NT2/D1 (cell line): ENCODE data around the gene VMAC.
A peak's percentile ranks its signal among the peaks of the same experiment; 100 is the strongest.
"Not testable (repeated sequence)": the region's sequence is repeated elsewhere in the genome, so short reads cannot be mapped to it uniquely, and the experiment has no call there.

ENCODE experiments used
- DNase-seq: peaks from one replicate; pipeline ENCODE4 v3.0.0-alpha.2; 2011; ENCODE audit warnings: low read depth, low spot score
- H3K27me3 ChIP-seq: 2 replicates; pipeline ENCODE4 v1.6.0; 2011; ENCODE audit warnings: mild to moderate bottlenecking; ENCODE audit not compliant: insufficient read length, insufficient read depth
- H3K36me3 ChIP-seq: 2 replicates; pipeline ENCODE4 v1.6.1; 2011; ENCODE audit warnings: mild to moderate bottlenecking, low read length, mixed read lengths; ENCODE audit not compliant: insufficient read depth, insufficient read length
- H3K4me1 ChIP-seq: 2 replicates; pipeline ENCODE4 v1.5.1; 2011; ENCODE audit not compliant: insufficient read depth, insufficient read length
- H3K4me3 ChIP-seq: 2 replicates; pipeline ENCODE4 v1.5.1; 2011; ENCODE audit warnings: low read depth; ENCODE audit not compliant: insufficient read length
- H3K9ac ChIP-seq: 2 replicates; pipeline ENCODE4 v1.6.0; 2011; ENCODE audit warnings: low read depth; ENCODE audit not compliant: insufficient read length
- H3K9me3 ChIP-seq: 2 replicates; pipeline ENCODE4 v1.5.1; 2011; ENCODE audit warnings: mild to moderate bottlenecking, low read length; ENCODE audit not compliant: insufficient read depth
- SUZ12 ChIP-seq: IDR thresholded peaks from 2 replicates; pipeline ENCODE4 v1.6.1; 2011; ENCODE audit not compliant: insufficient read length, insufficient read depth; ENCODE audit errors: extremely low read depth
- YY1 ChIP-seq: IDR thresholded peaks from 2 replicates; pipeline ENCODE4 v1.6.1; 2011; ENCODE audit not compliant: insufficient read length, insufficient read depth
- ZNF274 ChIP-seq: IDR thresholded peaks from 2 replicates; pipeline ENCODE4 v1.6.1; 2011; ENCODE audit warnings: mild to moderate bottlenecking, low read depth, low read length

The VMAC gene, protein sequence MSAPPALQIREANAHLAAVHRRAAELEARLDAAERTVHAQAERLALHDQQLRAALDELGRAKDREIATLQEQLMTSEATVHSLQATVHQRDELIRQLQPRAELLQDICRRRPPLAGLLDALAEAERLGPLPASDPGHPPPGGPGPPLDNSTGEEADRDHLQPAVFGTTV

DNA sequence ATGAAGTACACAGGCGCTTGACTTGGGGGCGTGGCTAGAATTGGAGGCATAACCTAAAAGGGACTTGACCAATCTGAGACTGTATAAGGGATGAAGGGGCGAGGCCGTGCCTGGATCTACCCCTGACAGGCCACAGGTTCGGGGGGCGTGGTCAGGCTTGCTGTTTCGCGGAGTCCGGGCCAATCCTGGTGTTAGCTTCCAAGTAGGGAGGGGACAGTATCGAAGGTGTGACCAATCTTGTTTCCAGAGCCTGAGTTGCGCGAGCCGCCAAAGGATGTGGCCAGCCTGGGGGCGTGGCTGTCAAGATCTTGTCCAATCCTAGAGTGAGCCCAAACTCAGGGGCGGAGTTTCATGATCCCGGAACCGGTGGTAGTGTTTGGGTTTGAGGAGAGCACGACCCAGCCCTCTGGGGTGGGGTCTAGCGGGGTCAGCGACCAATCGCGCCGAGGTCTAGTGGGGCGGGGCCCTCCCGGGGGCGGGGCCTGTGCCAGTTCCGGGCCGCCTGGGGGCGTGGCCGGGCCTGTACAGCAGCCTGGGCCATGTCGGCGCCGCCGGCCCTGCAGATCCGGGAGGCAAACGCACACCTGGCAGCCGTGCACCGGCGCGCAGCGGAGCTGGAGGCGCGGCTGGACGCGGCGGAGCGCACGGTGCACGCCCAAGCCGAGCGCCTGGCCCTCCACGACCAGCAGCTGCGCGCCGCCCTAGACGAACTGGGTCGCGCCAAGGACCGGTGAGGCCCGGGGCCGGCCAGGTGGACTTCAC is at the start of gene VMAC:
TSS of gene VMAC (plus strand) at position 521 of the 762 bp plus-strand sequence. CDS start at position 540, 19 bp downstream.
- no peaks in the 10 kb centered on the region for H3K27me3 ChIP-seq
- no peak for TF ChIP-seq ZNF274
- TF ChIP-seq YY1: no peak
- no peak for TF ChIP-seq SUZ12
- peaks cover 35% of the 10 kb centered on the region for H3K36me3 ChIP-seq
- DNase-seq: peak; percentile 100
- H3K4me3 ChIP-seq: peak within 1 kb of the TSS; percentile 95
- peak within 1 kb of the TSS; percentile 99 for H3K9ac ChIP-seq
- H3K9me3 ChIP-seq: no peaks in the 10 kb centered on the region
- H3K4me1 ChIP-seq: peaks cover 1% of the 10 kb centered on the region

DNA sequence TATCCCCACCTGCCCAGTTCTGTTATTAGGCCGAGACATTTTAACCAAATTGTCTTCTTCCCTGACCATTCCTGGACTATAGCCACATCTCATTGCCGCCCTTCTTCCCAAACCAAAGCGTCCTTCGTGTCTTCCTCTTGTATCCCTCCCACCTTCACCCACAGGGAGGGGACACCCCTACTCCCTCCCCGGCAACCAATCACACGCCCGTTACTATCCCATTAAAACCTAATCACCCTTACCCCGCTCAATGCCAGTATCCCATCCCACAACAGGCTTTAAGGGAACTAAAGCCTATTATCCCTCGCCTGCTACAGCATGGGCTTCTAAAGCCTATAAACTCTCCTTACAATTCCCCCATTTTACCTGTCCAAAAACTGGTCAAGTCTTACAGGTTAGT is 49.5 kb upstream of the VMAC start:
- DNase-seq, H3K9ac ChIP-seq: not testable (repeated sequence)
- H3K27me3 ChIP-seq: peaks cover 13% of the 10 kb centered on the region

DNA sequence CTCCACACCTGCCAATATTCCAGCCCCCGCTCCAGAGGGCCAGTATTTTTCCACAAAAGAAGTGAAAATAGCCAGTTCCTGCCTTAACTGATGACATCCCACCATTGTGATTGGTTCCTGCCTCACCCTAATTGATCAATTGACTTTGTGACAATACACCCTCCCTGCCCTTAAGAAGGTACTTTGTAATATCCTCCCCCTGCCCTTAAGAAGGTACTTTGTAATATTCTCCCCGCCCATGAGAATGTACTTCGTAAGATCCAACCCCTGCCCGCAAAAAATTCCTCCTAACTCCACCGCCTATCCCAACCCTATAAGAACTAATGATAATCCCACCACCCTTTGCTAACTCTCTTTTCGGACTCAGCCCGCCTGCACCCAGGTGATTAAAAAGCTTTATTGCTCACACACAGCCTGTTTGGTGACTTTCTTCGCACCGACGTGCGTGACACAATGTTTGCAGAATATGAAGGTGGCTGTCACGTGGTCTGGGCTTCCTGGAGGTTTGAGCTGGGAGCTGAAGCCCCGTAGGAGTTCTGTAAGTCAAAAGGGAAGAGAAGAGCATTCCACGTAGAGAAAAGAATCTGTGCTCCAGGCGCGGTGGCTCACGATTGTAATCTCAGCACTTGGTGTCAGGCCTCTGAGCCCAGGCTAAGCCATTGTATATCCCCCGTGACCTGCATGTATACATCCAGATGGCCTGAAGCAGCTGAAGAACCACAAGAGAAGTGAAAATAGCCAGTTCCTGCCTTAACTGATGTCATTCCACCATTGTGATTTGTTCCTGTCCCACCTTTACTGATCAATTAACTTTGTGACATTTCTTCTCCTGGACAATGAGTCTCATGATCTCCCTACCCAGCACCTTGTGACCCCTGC is 47.2 kb upstream of the VMAC start:
- Histone ChIP-seq H3K9ac (no peak overlapping the region), H3K36me3 (no peaks in the 10 kb centered on the region), H3K4me3 (no peak overlapping the region), H3K9me3 (peaks cover 8% of the 10 kb centered on the region; the same call in 1 of the 2 replicates), H3K27me3 (peaks cover 13% of the 10 kb centered on the region), H3K4me1 (no peaks in the 10 kb centered on the region)
- no peak for DNase-seq
- TF ChIP-seq ZNF274 (no peak), SUZ12 (no peak)

More for the DNA sequence above, 49.5 kb upstream of the VMAC start:
- H3K9me3 ChIP-seq, H3K4me1 ChIP-seq, H3K4me3 ChIP-seq, H3K36me3 ChIP-seq: not testable (repeated sequence)

DNA sequence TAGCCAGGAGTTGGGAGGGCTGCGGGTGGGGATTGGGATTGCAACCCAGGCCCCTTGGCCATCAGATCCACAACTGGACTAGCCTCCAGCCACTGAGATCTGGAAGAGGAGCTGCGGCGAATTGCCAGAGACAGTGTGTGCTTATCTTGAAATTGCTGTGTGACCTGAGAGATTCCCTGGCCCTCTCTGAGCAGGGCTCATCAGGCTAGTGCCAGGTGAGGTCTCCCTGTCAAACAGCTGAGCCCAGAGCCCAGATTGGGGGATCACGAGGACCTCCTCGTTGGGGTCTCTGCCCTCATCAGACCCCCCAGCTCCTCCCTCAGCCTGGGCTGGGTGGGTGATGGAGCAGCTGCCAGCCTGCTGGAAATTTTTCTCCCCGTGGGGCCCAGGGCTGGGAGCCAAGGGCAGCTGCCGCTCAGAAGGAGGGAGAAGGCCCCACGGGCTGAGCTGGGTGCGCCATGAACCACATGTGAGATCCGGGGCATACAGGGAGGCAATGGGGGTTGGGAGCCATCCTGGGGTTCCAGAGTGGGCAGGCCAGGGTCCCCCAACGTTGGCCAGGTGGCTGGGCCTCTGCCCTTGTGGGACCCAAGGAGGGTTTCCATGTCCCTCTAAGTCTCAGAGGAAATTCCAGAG is 41.5 kb upstream of the VMAC start:
- H3K9me3 ChIP-seq: no peaks in the 10 kb centered on the region
- TF ChIP-seq ZNF274 (no peak), YY1 (no peak), SUZ12 (no peak)
- no peak overlapping the region for H3K4me3 ChIP-seq
- H3K36me3 ChIP-seq: no peaks in the 10 kb centered on the region
- no peak for DNase-seq
- peaks cover 3% of the 10 kb centered on the region for H3K4me1 ChIP-seq
- no peak overlapping the region for H3K9ac ChIP-seq
- peaks cover 11% of the 10 kb centered on the region for H3K27me3 ChIP-seq

DNA sequence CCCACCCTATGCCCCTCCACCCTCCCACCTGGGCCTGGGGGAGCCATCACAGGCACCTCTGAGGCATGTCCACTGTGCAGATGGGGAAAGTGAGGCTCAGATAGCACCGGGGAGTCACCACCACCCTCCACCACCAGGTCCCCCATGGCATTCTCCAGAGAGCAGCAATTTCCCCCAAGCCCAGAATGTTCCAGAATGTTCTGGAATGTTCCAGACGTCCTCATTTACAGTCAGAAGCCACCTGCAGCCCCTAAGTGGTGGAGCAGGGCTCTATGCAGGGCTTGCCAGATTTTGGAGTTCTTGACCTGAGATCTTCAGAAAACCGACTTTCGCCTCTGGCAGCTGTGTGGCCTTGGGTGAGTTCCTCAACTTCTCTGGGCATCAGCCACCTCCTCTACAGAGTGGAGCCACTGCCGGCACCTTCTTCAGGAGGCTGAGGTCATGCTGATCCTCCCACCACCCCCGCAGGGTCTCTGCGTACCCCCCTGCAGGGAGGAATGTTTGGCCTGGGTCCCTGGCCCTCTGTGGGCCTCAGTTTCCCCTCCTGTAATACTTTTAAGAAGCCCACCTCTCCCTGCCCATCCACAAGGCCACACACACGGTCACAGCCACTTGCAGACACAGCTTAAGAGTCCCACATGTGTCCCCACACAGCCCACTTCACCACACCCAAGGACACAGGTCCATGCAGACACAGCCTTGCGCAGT is 40.5 kb upstream of the VMAC start:
- no peak overlapping the region for H3K4me3 ChIP-seq
- H3K9ac ChIP-seq: no peak overlapping the region
- no peak for TF ChIP-seq ZNF274
- TF ChIP-seq SUZ12: no peak
- no peak for TF ChIP-seq YY1
- H3K27me3 ChIP-seq: peaks cover 11% of the 10 kb centered on the region
- no peaks in the 10 kb centered on the region for H3K36me3 ChIP-seq
- H3K9me3 ChIP-seq: no peaks in the 10 kb centered on the region
- no peak for DNase-seq
- H3K4me1 ChIP-seq: peaks cover 3% of the 10 kb centered on the region

DNA sequence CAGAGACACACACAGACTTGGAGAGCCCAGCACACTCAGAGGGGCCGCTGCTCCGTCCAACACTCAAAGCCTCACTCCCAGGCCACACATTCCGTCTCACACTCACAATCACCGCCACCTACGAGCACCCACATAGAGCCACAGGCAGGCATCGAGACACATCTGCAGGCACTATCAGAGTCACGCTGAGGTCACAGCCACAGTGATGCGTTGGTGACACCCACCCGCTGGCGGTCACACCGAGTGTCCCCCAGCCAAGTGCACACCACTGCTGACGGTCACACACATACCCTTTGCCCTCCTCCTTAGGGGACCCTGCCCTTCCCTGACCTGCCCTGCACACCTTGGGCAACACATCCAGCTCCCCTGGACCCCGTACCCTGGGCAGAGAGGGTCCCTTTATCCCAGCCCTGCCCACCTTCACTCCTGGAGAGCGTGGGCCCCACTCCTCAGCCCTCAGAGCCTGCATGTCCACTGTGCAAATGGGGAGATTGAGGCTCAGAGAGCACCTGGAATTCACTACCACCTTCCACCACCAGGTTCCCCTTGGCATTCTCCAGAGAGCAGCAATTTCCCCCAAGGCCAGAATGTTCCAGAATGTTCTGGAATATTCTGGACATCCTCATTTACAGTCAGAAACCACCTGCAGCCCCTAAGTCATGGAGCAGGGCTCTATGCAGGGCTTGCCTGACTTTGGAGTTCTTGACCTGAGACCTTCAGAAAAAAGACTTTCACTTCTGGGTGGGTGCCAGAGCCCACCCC is 39.8 kb upstream of the VMAC start:
- Histone ChIP-seq H3K9ac (no peak overlapping the region), H3K4me3 (no peak overlapping the region), H3K36me3 (no peaks in the 10 kb centered on the region), H3K27me3 (peaks cover 11% of the 10 kb centered on the region), H3K4me1 (peaks cover 3% of the 10 kb centered on the region), H3K9me3 (no peaks in the 10 kb centered on the region)
- TF ChIP-seq ZNF274: no peak
- no peak for TF ChIP-seq YY1
- no peak for TF ChIP-seq SUZ12
- no peak for DNase-seq
